H9 (cell line): ENCODE measurements around the gene AP4S1. TPM values are rescaled to one million over a fixed set of nuclear protein-coding genes. Genes with fewer than 3 reads are reported as not detected.

ENCODE experiments used
- DNase-seq: peaks from one replicate; pipeline ENCODE4 v3.0.0-alpha.2; 2017
- H2AFZ ChIP-seq: one replicate; pipeline ENCODE4 v1.6.1; 2013; ENCODE audit warnings: mild to moderate bottlenecking, low read length, control low read depth, moderate library complexity
- H2AK5ac ChIP-seq: 2 replicates; pipeline ENCODE4 v1.6.1; 2013; ENCODE audit warnings: low read length, control low read depth, mixed read lengths; ENCODE audit not compliant: insufficient read length
- H2BK120ac ChIP-seq: one replicate; pipeline ENCODE4 v1.6.1; 2013; ENCODE audit warnings: low read depth, mild to moderate bottlenecking, low read length, control low read depth, inconsistent platforms; ENCODE audit not compliant: poor library complexity, severe bottlenecking
- H2BK12ac ChIP-seq: 2 replicates; pipeline ENCODE4 v1.6.1; 2013; ENCODE audit warnings: low read length, control low read depth, mixed read lengths, low read depth; ENCODE audit not compliant: insufficient read length
- H2BK15ac ChIP-seq: 2 replicates; pipeline ENCODE4 v1.6.1; 2013; ENCODE audit warnings: low read depth, low read length, control low read depth
- H2BK20ac ChIP-seq: one replicate; pipeline ENCODE4 v1.6.1; 2013; ENCODE audit warnings: low read depth, mild to moderate bottlenecking, low read length, control low read depth, inconsistent platforms; ENCODE audit not compliant: poor library complexity, severe bottlenecking
- H2BK5ac ChIP-seq: 2 replicates; pipeline ENCODE4 v1.6.1; 2013; ENCODE audit warnings: low read length, control low read depth, mixed read lengths; ENCODE audit not compliant: insufficient read length
- H3K14ac ChIP-seq: 2 replicates; pipeline ENCODE4 v1.6.1; 2013; ENCODE audit warnings: low read length, control low read depth; ENCODE audit not compliant: insufficient read depth
- H3K18ac ChIP-seq: 2 replicates; pipeline ENCODE4 v1.6.1; 2013; ENCODE audit warnings: low read depth, mild to moderate bottlenecking, mixed read lengths, low read length, control low read depth; ENCODE audit not compliant: insufficient read length
- H3K23ac ChIP-seq: 2 replicates; pipeline ENCODE4 v1.6.1; 2013; ENCODE audit warnings: low read length, control low read depth, mixed read lengths, low read depth; ENCODE audit not compliant: insufficient read length
- H3K23me2 ChIP-seq: 2 replicates; pipeline ENCODE4 v1.6.1; 2013; ENCODE audit warnings: low read depth, mild to moderate bottlenecking, mixed read lengths, low read length, control low read depth; ENCODE audit not compliant: insufficient read length, poor library complexity, severe bottlenecking
- H3K27ac ChIP-seq: 2 replicates; pipeline ENCODE4 v1.5.1; 2013; ENCODE audit warnings: low read length, control low read depth, mixed read lengths, low read depth; ENCODE audit not compliant: insufficient read length
- H3K27me3 ChIP-seq: 2 replicates; pipeline ENCODE4 v1.6.1; 2013; ENCODE audit warnings: low read length, control low read depth, inconsistent platforms; ENCODE audit not compliant: insufficient read depth
- H3K4ac ChIP-seq: 2 replicates; pipeline ENCODE4 v1.6.1; 2013; ENCODE audit warnings: low read depth, mild to moderate bottlenecking, control low read depth, inconsistent platforms, low read length, moderate library complexity
- H3K4me1 ChIP-seq: 2 replicates; pipeline ENCODE4 v1.6.1; 2013; ENCODE audit warnings: low read length, control low read depth, inconsistent platforms; ENCODE audit not compliant: insufficient read depth
- H3K4me2 ChIP-seq: 2 replicates; pipeline ENCODE4 v1.6.1; 2013; ENCODE audit warnings: low read length, control low read depth, mixed read lengths; ENCODE audit not compliant: insufficient read length, insufficient read depth
- H3K56ac ChIP-seq: 2 replicates; pipeline ENCODE4 v1.6.1; 2013; ENCODE audit warnings: low read depth, mild to moderate bottlenecking, mixed read lengths, low read length, control low read depth; ENCODE audit not compliant: insufficient read length
- H3K79me1 ChIP-seq: 2 replicates; pipeline ENCODE4 v1.6.1; 2013; ENCODE audit warnings: low read depth, mild to moderate bottlenecking, moderate library complexity, low read length, control low read depth, inconsistent platforms; ENCODE audit not compliant: insufficient read depth, poor library complexity, severe bottlenecking
- H3K79me2 ChIP-seq: 2 replicates; pipeline ENCODE4 v1.6.1; 2013; ENCODE audit warnings: low read length, control low read depth, inconsistent platforms; ENCODE audit not compliant: insufficient read depth
- H3K9ac ChIP-seq: 2 replicates; pipeline ENCODE4 v1.6.1; 2013; ENCODE audit warnings: low read length, control low read depth, mixed read lengths; ENCODE audit not compliant: insufficient read length; ENCODE audit errors: extremely low read depth
- H3K9me3 ChIP-seq: one replicate; pipeline ENCODE4 v1.6.1; 2013; ENCODE audit warnings: low read depth, low read length, inconsistent platforms; ENCODE audit not compliant: control insufficient read depth
- H3T11ph ChIP-seq: one replicate; pipeline ENCODE4 v1.6.1; 2013; ENCODE audit warnings: mild to moderate bottlenecking, low read length, control low read depth, inconsistent platforms
- H4K20me1 ChIP-seq: one replicate; pipeline ENCODE4 v1.6.1; 2013; ENCODE audit not compliant: control insufficient read depth, insufficient read length, insufficient read depth
- H4K5ac ChIP-seq: 2 replicates; pipeline ENCODE4 v1.6.1; 2013; ENCODE audit warnings: low read depth, mild to moderate bottlenecking, mixed read lengths, low read length, control low read depth; ENCODE audit not compliant: insufficient read length
- H4K8ac ChIP-seq: replicated peaks from 2 replicates; pipeline ENCODE4 v1.6.1; 2013; ENCODE audit warnings: low read length, control low read depth, mixed read lengths, low read depth; ENCODE audit not compliant: insufficient read length
- H4K91ac ChIP-seq: 2 replicates; pipeline ENCODE4 v1.6.1; 2013; ENCODE audit warnings: low read depth, mild to moderate bottlenecking, moderate library complexity, mixed read lengths, low read length, control low read depth; ENCODE audit not compliant: insufficient read length
- H3K27ac Mint-ChIP-seq, 3 experiments: 2 replicates in 2 of 3; 3 replicates in 1 of 3; pipeline ENCODE4 v1.8.0; 2020 to 2021; ENCODE audit warnings: mixed read lengths in 3 of 3, mild to moderate bottlenecking in 1 of 3, moderate library complexity in 1 of 3
- H3K27me3 Mint-ChIP-seq: 2 replicates; pipeline ENCODE4 v1.8.0; 2021; ENCODE audit warnings: low read depth, mild to moderate bottlenecking, moderate library complexity, mixed read lengths
- H3K36me3 Mint-ChIP-seq, 3 experiments: 2 replicates in 2 of 3; 3 replicates in 1 of 3; pipeline ENCODE4 v1.8.0; 2020 to 2021; ENCODE audit warnings: low read depth in 3 of 3, mixed read lengths in 3 of 3; ENCODE audit not compliant: insufficient read depth in 1 of 3
- H3K4me1 Mint-ChIP-seq, 2 experiments: 2 replicates each; pipeline ENCODE4 v1.8.0; 2020; ENCODE audit warnings: mixed read lengths in 2 of 2
- H3K4me3 Mint-ChIP-seq, 2 experiments: 2 replicates in 1 of 2; 3 replicates in 1 of 2; pipeline ENCODE4 v1.8.0; 2020 to 2021; ENCODE audit warnings: mild to moderate bottlenecking in 2 of 2, mixed read lengths in 2 of 2, moderate library complexity in 1 of 2
- H3K9me3 Mint-ChIP-seq, 2 experiments: 2 replicates in 1 of 2; 3 replicates in 1 of 2; pipeline ENCODE4 v1.8.0; 2020; ENCODE audit warnings: mild to moderate bottlenecking in 2 of 2, mixed read lengths in 2 of 2, moderate library complexity in 1 of 2
- WGBS: extraction: QIAGEN DNeasy Blood & Tissue Kit; methylation state at CpG from one replicate; pipeline ENCODE4 v1.1.7; 2013; ENCODE audit warnings: missing lambda C conversion rate, low lambda C conversion rate, mixed read lengths; ENCODE audit not compliant: insufficient read length; ENCODE audit errors: extremely low coverage; 5-methylcytosine and 5-hydroxymethylcytosine counted together
- total RNA-seq: library from RNA; stranded (reverse); gene quantifications from 2 replicates; pipeline ENCODE4 v1.2.1, GENCODE V29; 2021
- TF ChIP-seq, protein P1 (sequence below): fragments of 200-600 bp; sonication (generic); conservative IDR thresholded peaks from 3 replicates; pipeline ENCODE4 v1.8.0; 2021; ENCODE audit warnings: antibody characterized with exemption, mild to moderate bottlenecking

AP4S1 gene
- total RNA-seq, 1 experiment from 2014 or later: 13.7 TPM

GRCh38 chr14:31080484-31080883, 55.0 kb downstream of the AP4S1 start:
- Histone ChIP-seq H4K5ac (no peak overlapping the region), H3K79me2 (no peaks in the 10 kb centered on the region), H2AFZ (no peak overlapping the region), H3K4me2 (no peak overlapping the region), H2BK120ac (no peak overlapping the region), H3K9ac (no peak overlapping the region), H2BK20ac (no peak overlapping the region), H4K8ac (no peak overlapping the region), H3K27ac (no peak overlapping the region), H4K91ac (no peak overlapping the region), H2AK5ac (no peak overlapping the region), H3K79me1 (no peaks in the 10 kb centered on the region), H3K23ac (no peak overlapping the region), H4K20me1 (no peaks in the 10 kb centered on the region), H3T11ph (no peak overlapping the region), H3K23me2 (no peaks in the 10 kb centered on the region), H3K4me1 (no peaks in the 10 kb centered on the region), H3K56ac (no peak overlapping the region), H2BK12ac (no peak overlapping the region), H3K4ac (no peak overlapping the region), H2BK5ac (no peak overlapping the region), H3K14ac (no peak overlapping the region), H3K9me3 (no peaks in the 10 kb centered on the region), H3K27me3 (no peaks in the 10 kb centered on the region), H3K18ac (no peak overlapping the region), H2BK15ac (no peak overlapping the region)
- TF ChIP-seq, protein P1, sequence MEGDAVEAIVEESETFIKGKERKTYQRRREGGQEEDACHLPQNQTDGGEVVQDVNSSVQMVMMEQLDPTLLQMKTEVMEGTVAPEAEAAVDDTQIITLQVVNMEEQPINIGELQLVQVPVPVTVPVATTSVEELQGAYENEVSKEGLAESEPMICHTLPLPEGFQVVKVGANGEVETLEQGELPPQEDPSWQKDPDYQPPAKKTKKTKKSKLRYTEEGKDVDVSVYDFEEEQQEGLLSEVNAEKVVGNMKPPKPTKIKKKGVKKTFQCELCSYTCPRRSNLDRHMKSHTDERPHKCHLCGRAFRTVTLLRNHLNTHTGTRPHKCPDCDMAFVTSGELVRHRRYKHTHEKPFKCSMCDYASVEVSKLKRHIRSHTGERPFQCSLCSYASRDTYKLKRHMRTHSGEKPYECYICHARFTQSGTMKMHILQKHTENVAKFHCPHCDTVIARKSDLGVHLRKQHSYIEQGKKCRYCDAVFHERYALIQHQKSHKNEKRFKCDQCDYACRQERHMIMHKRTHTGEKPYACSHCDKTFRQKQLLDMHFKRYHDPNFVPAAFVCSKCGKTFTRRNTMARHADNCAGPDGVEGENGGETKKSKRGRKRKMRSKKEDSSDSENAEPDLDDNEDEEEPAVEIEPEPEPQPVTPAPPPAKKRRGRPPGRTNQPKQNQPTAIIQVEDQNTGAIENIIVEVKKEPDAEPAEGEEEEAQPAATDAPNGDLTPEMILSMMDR: no peak
- H3K4me3 Mint-ChIP-seq: no peak overlapping the region
- H3K4me1 Mint-ChIP-seq: 0 out of 4 replicates have a peak, but pooled peaks cover 2 to 4% of the 10 kb centered on the region in 2 experiments
- peaks cover 0 to 9% (median 1%) of the 10 kb centered on the region in 3 experiments; a peak in 4 of 7 replicates for H3K36me3 Mint-ChIP-seq
- no peak overlapping the region; a peak in 1 of 7 replicates for H3K27ac Mint-ChIP-seq
- no CpG with 5 or more reads among the region's 4 CpGs for WGBS
- no peak for DNase-seq
- no peaks in the 10 kb centered on the region for H3K9me3 Mint-ChIP-seq
- H3K27me3 Mint-ChIP-seq: no peaks in the 10 kb centered on the region
